HL-60/S4 treated with retinoic acid at 250 ng/mL for 4 days and 3 days (cell line): ENCODE measurements around the gene ERGIC2.

ENCODE experiments used
- in situ Hi-C: fragments of 300-500 bp; cut with MboI; formaldehyde crosslinking; loops from 2 replicates; pipeline ENCODE4 v1.7.0; 2022; ENCODE audit warnings: low sequenced_read_pairs

Gene ERGIC2

DNA sequence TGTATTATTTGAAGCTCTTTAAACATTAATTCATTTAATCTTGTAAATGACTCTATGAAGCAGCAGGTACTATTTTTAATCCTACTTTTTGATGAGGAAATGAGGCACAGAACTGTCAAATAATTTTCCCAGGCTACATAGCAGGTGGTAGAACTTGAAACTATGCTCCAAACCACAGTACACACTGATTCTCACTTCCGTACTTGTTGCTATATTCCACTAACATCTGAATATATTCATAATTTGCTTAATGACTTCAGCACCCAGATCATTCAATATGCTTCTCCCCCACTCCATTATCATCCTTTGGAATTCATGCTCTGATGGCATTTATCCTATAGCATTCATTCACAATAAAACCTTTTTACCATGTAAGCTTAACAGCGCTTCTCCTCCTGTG lies 4.9 kb downstream of the ERGIC2 start:
- in situ Hi-C loops = no loop called here

DNA sequence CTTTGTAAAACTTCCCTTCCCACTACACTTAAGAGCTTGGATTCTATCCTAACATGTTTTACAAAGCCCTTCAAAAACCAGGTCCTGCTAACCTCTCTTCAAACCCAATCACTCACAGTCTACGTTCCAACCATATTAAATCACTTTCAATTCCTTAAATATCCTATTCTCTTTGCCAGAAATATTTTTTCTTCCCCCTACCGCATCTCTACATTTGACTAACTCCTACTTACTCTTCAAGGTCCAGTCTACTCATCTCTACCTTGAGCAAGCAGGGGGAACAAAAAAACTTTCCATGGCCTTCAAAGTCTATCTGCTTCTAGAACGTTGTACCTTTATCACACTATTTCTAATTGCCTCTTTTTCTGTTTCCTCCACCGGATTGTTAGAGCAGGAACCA lies 6.1 kb downstream of the ERGIC2 start:
- in situ Hi-C loops = no loop called here

DNA sequence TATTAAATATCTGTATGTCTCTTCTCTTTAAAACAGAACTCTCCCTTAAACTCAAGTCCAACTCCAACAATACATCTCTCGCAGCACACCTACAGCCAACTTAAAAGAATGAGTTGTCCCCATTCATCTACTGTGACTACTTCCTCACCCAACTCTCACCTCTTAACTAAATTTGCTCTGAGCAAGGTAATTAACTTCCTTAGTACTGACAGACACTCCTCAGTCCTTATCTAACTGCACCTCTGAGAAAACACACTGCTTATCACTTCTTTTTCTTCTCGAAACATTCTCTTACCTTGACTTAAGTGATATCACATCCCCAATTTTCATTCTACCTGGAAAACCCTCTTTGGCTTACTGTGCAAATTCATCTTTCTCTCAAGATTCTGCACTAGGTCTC lies 7.0 kb downstream of the ERGIC2 start:
- in situ Hi-C loops = no loop called here

DNA sequence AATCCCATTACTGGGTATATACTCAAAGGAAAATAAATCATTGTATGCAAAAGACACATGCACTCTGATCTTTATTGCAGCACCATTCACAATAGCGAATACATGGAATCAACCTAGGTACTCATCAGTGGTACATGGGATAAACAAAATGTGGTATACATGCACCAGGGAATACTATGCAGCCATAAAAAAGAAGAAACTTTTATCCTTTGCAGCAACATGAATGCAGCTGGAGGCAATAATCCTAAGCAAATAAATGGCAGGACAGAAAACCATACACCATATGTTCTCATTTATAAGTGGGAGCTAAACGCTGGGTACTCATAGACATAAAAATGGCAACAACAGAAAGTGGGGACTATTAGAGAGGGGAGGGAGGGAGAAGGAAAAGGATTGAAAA lies 15.9 kb downstream of the ERGIC2 start:
- in situ Hi-C loops = no loop called here

DNA sequence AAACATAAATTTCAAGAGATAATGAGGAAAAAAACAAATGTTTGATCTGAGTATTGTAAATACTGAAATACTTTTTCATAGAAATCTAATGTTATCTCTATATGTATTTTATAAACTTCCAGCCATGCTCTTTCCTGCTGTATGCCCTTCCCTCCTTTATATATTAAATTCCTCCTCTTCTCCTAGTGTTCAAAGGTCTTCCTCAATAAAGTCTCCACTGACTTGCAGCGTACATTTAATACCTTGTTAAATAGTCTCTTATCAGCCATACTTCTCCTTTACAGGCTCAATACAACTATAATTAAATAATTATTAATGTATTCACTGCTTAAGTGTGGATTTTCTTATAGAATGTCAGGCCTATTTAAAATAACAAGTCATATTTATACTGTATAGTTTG lies 26.0 kb downstream of the ERGIC2 start:
- in situ Hi-C loops = no loop called here

DNA sequence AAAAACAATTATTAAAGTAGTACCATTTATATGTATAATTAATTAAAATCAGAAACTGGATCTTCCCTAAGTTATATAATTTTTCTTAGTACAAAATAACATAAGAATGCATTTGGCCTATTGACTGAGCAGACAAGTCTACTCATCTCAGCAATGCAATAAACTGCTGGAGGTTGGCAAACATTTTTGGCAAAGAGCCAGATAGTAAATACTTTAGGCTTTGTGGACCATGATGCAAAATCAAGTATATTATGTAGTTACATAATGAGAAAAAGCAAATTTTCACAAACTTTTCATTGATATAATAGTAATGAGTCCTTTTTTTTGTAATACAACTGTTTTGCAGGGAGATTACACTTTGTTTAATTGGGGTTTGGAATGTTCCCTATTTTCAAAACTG lies 30.9 kb downstream of the ERGIC2 start:
- in situ Hi-C loops = no loop called here

DNA sequence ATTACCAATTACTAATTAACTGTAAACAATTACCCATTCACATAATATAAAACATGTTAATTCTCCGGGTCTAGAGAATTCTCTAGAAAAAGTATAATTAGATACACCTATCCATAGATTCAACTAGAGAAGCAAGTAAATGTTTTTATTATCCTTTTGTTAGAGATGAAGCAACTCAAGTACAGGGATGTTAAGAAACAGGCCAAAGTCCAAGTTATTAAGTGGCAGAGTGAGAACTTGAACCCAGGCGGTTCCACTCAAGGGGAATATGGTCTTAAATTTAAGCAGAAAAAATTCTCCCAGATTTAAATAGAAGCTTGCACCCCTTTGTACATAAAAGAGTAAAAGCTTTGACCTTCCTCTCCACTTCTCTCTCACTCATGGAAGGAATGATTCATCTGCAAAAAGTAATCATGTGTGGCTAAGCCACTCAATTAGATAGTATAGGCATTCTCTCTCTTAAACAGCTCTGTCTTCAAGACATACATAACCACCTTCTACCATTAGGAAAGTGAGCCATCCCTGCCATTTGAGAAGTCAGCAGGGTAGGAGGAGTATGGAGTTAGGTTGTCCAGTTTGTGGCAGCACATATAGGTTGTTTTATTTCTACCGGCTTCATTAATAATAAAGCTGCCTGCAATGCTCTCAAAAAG lies 34.1 kb downstream of the ERGIC2 start:
- in situ Hi-C loops = no loop called here

DNA sequence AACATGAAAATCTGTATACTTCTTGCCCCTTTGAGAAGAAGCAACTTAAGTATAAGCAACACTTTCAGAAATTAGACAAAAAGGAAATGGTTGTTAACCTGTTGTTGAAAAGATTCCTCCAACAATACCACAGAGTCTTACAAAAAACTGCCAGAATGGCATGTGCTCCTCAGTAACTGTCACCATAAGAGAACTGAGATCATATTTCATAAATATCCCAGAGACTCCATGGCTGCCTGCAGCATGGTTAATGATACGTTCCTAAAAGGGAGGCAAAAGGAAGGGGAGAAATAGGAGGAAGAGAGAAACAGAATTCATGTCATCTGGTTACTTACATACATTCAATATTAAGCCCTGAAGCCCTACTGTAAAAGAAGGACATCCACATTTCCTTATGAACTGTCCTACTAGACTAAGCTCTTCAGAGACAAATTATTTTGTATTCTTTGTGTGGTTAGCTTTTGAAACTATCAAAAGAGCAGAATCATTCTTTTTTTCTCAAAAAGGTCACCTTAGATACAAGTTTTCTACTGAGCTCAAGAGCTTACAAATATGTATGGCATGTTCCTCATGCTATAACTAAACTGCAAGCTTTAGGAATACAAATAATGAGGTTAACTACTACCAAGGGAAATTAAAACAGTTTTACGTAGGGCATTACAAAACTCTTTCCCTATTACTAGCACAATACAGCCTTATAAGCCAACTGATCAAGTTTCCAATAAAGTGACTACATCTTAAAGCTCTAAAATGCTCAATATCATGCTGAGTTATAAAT lies 37.8 kb downstream of the ERGIC2 start:
- in situ Hi-C loops = no loop called here

DNA sequence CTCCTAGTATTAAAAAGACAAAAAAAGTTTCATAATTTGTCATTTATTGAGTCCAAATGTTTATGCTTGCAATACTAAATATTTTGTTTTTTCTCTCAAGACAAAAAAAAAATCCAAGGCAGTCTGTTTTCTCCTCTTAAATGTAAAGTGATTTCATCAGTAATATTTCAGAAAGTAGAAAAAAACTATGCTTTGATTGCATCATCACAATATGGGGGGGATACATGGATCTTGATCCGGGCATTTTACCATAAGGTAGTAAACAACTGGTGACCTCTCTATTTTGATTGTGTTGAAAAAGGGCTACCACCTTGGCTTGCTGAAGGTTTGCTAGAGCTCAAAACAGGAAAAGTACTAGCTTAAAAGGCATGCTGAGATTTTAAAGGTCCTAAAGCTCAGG lies 43.6 kb downstream of the ERGIC2 start:
- in situ Hi-C loops = no loop called here

DNA sequence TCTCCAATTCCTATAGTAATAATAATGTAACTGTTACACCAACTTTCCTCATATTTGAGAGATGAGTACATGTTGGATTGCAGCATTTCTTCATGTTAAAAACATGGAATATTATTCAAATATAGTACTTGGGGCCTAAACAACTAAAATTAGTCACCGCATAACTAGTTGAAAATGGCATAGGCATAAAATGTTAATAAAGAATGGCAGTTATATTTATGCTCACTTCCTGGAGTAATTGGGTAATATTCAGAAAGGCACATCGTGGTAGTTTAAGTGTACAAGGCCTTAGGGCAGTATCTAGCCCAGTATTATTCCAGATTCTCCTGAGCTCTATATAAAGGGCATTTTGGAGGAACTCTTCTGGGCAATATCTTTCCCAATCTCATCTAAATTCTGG lies 46.0 kb downstream of the ERGIC2 start:
- in situ Hi-C loops = no loop called here

DNA sequence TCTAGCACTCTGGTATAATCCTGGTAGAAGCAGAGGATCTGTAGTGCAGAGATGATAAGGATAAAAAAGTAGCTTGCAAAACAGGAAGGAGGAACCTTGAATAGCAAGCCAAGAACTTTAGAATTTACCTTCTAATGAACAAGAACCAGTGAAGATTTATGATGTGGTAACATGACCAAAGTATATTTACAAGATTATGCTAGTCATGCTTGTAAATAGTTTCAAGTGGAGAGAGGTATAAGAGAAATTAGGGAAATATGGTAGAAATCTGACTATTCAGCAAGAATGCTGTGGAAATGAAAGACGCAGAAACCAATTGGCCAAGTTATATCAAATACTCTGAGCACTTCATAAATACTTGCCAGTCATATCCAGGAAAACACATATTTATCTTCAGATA lies 47.8 kb downstream of the ERGIC2 start:
- in situ Hi-C loops = no loop called here

DNA sequence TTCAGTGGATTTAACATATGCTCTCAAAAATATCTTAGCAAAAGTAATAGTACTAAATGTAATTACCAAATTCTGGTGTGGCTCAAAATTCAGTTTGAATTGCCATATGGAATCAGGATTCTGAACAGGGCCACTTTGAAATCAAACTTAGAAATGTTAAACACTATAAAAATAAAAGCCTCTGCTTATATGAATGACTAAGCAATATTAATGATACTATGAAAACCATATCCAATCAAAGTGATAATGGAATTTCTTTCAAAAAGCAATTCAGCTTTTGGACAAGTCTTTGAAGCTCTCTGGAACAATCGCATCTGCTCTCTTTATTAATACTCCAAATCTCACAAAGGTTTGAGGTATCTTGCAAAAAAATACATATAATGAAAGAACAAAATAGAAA lies 51.6 kb downstream of the ERGIC2 start:
- in situ Hi-C loops = no loop called here

DNA sequence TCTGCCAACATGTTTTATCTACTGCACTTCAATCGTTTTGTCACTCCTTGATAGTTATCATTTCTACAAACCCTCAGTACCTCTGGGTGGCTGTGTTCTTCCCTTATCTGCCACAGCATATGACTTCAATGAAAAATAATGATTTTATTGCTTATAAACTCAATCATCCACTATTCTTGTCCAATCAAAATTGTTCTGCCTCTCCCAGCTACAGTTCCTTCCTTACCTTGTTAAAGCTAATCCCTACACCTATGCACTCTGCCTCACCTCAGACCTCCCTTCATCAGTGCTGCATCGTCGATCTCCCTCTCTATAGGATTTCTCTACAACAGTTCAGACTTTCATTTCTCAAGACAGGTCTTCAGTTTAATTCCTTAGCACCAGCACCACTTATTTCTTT lies 58.8 kb downstream of the ERGIC2 start:
- in situ Hi-C loops = loop anchor here (25.0 kb wide), 1 partner anchor 235 kb away; no protein-coding TSS in a partner anchor

DNA sequence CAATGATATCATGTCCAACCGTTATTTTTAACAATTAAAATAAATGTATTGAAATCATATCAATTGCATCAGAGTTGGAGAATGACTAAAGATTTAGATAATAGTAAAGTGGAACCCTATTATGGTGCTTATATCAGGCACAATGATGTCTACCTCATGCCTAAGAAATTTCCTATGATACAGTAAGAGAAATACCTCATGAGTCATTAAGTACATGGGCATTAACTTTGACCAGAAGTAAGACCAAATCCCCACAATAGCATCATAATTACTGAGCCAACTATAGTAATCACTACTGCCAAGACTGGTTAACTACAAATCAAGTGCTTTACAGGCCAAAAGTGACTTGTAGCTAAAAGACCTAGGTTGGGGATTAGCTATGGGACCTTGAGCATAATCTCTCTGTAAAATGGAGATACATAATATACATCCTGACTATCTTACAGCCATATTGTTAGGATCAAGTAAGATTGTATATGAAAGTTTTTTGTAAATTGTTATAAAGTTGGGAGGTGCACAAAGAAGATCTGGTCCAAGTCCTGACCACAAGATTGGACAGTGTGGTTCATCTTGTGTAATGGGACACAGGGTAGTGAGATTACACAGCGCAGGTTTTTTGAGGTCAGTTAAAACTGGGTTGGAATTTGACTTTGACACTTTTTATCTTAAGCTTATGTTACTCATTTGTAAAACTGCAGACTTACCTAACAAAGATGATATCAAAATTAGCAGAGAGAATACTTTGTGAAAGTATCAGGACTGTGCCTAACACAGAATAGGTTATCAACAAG lies 60.5 kb downstream of the ERGIC2 start:
- in situ Hi-C loops = loop anchor here (25.0 kb wide), 1 partner anchor 233 kb away; no protein-coding TSS in a partner anchor

DNA sequence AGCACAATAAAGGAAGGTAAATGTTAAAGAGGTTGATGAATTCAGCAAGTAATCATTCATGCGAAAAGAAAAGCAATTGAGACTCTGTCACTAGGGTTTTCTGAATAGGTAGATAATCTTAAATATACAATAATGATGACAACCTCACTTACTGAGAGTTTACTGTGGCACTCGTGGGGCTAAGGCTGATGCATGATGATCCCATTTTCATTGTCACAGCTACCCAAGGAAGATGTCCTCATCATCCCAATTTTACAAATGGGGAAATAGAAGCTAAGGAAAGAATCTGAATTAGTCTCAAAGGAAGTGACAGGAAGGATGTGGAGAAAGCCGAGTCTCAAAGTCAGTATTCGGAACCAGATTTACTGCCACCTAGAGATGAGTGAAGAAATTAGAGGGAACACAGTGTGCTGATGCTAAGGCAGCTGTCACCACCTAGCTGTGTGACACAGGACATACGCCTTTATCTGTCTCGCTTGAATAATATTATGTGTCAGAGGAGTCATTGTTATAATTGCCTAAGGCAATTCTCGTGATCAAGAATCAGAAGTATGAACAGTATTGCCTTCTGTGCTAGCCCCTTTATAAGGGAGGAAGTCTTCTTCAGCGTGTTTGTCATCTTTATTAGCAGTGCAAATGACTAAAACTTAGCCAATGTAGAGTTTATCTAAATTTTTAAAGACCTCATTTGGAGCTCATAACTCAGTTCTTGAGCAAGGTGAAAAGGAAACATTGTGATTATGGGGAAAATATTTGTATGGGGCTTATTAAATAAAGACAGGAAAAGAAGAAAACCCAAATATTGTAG lies 63.2 kb downstream of the ERGIC2 start:
- in situ Hi-C loops = loop anchor here (25.0 kb wide), 1 partner anchor 230 kb away; no protein-coding TSS in a partner anchor

DNA sequence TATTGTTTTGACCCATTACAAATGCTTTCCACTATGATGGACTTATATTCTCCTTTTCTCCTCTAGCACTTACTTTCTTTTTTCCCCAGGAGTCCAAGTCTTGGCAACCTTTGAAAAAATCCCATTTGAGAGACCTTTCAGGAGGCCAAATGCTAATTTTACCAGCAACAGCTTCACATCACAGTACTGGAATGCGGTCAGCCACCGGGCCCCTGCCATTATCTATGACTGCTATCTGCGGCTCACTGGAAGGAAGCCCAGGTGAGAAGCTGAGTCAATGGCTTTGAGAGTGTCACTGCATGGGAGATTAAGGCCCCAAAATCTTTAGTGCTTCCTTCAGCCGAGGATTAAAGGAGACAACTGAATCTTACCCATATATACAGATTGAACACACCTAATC lies 64.2 kb downstream of the ERGIC2 start:
- in situ Hi-C loops = loop anchor here (25.0 kb wide), 1 partner anchor 229 kb away; no protein-coding TSS in a partner anchor

DNA sequence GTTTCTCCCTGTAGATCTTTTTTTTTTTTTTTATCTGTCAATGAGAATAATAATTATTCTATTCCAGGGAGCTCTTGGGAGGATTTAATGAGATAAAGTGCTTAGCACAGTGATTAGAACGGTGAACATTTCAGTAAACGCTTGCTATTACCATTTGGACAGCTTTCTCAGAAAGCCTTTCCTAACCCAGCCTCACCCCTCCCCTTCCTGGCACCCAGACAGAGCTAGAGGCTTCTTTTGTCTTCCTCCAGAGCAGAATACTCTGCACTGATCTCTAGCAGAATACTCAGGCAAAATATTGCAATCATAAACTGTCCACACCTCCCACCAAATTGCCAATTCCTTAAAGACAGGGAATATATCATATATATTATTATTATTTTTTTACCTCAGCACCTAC lies 66.6 kb downstream of the ERGIC2 start:
- in situ Hi-C loops = loop anchor here (25.0 kb wide), 1 partner anchor 227 kb away; no protein-coding TSS in a partner anchor

DNA sequence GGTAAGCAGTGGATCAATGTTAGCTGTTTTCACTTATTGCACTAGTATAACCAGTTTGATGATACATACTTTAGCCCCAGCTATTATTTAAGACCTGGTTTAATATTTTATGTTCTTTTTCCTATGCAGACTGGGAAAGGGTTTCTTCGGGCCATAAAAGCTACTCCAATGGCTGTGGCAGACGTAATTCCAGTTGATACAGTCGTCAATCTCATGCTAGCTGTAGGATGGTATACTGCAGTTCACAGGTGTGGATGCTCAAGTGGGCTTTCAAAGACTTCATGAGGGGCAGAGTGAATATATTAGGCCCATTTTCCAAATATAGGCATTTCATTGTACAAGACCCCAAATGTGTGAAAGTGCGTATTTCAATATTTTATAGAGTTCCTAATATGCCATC lies 70.1 kb downstream of the ERGIC2 start:
- in situ Hi-C loops = loop anchor here (25.0 kb wide), 1 partner anchor 224 kb away; no protein-coding TSS in a partner anchor

DNA sequence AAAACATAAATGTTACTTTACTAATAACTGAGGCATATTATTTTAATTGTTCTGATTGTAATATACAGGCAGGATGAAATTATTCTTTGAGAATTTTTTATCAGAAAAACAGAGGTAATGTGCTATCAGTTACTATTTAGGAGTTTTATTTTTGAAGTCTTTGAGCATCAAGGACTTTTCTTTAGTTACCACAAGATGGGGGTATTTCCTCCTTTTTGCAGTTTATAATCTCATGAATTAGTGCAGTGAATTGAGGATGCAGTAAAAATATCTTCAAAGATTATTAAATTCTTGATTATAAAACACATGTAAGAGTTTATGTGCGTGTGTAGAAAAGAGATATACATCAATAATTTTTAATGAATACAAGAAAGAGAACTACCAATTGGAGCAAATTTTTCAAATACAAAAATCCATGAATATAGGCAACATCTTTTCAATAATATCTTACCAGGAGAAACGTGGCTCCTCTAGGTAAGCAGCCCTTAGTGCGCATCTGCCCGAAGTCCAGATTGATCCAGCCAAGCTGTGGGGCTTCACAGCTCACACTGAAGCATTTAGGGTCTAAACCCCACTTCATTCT lies 71.6 kb downstream of the ERGIC2 start:
- in situ Hi-C loops = loop anchor here (25.0 kb wide), 1 partner anchor 222 kb away; no protein-coding TSS in a partner anchor

DNA sequence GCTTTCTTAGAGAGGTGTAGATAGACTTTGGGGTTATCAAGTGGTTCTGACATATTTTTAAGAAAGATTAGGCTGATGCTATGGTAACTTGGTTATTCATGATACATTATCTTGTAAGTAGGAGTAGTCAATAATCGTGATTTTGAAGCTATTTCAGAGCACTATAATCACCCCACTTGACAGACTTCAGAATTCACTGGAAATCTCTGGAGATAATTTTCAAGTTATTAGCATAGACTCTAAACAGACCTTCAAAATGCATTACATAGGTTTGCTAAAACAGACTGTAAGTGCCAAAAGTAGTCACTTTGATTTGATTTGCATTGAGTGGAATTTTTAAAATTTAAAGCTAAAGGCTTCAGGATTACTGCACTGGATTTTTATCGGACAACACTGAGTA lies 74.3 kb downstream of the ERGIC2 start:
- in situ Hi-C loops = loop anchor here (25.0 kb wide), 1 partner anchor 219 kb away; no protein-coding TSS in a partner anchor
